Left lobe of liver (tissue), 2 donors: ENCODE results near the gene ECSCR. TPM values are rescaled to one million over a fixed set of nuclear protein-coding genes. Genes with fewer than 3 reads are reported as not detected.

Source experiments
- ATAC-seq: fragments of 200-7000 bp; cut with Tn5 transposase; one replicate; pipeline ENCODE4 v1.9.1; 2020; ENCODE audit warnings: mild to moderate bottlenecking, moderate library complexity
- DNase-seq: peaks from one replicate; pipeline ENCODE4 v3.0.0-alpha.2; 2020; ENCODE audit warnings: low spot score
- total RNA-seq: library from RNA; stranded (reverse); gene quantifications from one replicate; pipeline ENCODE4 v1.2.1, GENCODE V29; 2021
- donor health status: DM: no; HTN: no; CAD: no; lungs with moderate emphysema.
- donor health status: DM: no; HTN: yes; CAD: no.

ECSCR gene
- total RNA-seq, 1 donor from 2014 or later = 2.0 TPM

DNA sequence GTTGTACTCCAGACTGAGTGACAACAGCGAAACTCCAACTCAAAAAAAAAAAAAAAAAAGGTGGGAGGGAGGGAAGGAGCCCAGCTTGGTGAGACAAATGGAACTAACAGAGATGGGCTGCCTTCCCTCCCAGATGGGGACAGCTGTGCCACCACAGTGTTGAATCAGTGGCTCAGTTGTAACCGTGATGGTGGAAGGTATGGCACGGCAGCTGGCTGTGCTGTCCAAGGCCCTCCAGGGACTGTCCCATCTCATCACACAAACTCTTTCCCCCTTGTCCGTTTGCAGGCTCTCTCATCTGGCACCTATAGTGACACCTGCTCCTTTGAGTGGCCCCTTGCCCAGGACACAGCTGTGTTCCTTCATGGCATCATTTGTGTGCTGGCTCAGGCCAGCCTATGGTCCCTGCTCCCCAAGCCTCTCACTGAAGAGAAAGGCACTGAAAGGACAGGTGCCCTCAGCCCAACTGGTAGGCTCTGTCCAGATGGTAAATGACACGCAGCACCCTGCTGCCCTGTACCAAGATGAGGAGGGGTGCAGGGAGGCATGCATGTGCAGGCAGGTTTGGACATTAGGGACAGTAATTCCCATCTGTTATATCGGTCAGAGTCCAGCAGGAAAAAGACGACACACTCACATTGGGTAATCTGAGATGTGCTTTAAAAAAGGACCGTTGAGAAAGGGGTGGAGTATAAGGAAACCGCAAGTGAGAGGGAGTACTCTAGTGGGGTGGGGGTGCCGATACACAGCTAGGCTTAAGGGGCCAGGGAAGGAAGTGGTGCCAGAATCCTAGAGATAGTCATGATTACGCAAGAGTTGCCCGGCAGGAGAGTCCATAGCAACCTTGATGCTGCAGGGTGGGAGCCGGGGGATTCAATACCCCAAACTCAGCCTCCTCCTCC lies 12.6 kb upstream of the ECSCR start:
- no peak for DNase-seq
- peak; percentile 32 for ATAC-seq

DNA sequence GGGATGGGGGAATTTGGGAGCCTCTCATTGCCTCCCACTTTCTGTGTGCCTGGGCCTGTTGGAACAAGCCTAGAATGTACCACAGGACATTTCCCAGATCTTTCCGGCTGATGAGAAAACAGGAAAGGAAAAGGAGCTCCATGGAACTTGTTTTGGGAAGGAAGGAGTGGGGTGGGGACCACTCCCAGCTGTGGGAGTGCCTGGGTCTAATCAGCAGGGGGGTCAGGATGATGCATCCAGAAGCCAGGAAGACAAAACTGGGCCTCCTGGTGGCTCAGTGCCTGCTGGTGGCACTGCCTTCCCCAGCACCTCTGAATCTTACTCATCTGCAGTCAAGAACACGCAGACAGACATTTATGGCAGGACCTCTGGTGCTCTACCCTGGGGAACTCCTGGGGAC lies 11.0 kb upstream of the ECSCR start:
- ATAC-seq = no peak

DNA sequence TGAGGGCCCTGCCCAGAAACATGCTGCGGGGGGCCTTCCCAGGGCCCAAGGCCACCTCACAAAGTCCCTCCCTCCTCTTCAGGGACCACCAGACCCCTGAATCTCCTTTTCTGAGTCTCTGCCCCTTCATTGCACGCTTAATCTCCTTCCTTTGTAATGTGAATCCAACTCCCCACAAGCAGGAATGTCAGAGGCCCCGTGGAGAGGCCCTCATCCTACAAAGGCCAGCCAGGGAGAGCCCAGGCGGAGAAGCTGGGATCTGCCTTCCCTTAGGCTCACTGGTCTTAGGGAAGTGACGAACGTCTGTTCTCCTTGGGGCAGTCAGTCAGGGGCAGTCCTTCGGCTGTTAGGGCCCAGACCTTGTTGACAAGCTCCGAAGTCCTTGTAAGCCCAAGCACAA lies 10.6 kb upstream of the ECSCR start:
- ATAC-seq = no peak
- no peak for DNase-seq

More for the DNA sequence above, 11.0 kb upstream of the ECSCR start:
- DNase-seq = no peak

DNA sequence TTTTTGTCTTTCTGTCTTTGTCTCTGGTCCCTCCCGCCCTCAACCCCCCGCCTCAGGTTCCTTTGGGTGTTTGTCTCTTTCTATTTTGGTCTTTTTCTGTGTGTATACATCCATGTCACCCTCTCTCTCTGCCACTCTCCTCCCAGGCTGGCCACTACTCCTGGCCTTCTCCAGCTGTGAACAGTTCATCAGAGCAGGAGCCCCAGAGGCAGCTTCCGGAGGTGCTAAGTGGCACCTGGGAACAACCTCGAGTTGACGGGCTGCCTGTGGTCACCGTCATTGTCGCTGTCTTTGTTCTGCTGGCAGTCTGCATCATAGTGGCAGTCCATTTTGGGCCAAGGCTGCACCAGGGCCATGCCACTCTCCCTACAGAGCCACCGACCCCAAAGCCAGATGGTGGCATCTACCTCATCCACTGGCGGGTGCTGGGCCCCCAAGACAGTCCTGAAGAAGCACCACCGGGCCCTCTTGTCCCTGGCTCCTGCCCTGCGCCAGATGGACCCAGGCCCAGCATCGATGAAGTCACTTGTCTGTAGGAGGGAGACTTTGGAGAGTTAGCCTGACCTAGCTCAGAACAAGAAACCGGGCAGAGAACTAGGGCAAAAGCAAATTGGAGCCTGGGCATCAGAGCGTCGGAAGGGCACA lies 10.0 kb upstream of the ECSCR start:
- DNase-seq = no peak
- ATAC-seq = no peak

DNA sequence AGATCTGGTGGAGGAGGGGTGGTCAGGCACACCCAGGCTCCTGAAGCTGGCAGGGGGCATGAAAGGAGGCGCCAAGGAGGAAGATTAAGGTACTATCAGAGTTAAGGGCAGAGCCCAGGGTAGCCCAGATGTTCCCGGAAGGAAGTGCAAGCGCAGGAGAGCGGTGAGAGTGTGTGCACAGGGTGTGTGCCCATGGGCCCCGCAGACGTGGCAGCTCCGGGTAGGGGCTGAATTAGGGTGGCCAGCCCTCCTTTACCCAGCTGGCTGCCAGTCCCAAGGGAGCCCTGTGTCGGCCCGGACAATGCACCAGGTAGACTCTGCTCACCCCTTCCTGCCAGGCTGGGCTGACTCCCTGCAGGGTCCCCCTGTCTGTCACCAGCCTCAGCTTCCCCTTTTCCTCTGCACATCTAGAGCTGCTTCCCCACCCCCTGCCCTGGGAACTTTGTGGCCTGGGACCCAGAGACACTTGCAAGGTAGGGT lies 8.3 kb upstream of the ECSCR start, which contains the start of gene SMIM33:
SMIM33 (plus strand) TSS at position 184 of the 480 bp plus-strand sequence; CDS start at position 302, 118 bp downstream.
- DNase-seq (no peak), ATAC-seq (peak; percentile 19)

DNA sequence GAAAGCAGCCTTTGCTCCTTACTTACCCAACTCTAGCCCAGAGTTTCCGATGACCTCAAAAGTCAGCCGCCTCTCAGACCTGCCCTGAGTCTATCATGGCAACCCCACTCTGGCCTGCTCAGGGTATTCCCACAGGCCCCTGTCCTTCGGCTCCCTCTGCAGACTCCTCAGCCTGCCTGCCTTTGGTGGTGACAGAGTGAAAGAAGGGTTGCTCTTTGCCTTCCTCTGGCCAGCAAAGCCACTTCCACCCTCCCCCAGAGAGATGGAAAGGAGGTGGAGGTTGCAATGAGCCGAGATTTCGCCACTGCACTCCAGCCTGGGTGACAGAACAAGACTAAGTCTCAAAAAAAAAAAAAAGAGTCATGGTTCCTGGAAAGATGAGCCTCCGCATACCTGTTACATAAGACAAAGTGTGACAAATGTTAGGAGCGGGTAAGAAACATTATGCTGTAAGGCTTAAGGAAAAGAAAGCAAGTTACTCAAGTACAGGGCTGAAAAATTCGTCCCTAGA lies 5.9 kb upstream of the ECSCR start:
- ATAC-seq (no peak), DNase-seq (no peak)

DNA sequence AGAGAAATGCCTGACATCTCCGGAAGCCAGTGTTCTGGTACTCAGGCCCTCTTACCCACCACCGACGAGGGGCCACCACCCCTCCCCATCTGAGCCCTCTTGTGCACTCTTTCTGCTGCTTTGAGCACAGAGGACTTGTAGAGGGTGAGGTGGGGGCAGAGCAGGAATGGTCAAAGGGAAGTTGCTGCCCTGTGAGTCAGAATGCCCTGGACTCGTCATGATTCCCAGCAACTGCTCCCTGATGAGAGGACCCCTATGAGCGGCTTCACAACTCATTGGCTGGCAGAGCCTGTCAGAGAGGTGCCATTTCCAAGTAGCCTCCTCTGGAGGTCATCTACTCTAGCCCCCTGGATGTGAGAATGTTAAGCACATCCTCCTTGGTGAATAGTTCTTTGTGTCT lies 845 bp downstream of the ECSCR start:
- DNase-seq (no peak), ATAC-seq (no peak)

DNA sequence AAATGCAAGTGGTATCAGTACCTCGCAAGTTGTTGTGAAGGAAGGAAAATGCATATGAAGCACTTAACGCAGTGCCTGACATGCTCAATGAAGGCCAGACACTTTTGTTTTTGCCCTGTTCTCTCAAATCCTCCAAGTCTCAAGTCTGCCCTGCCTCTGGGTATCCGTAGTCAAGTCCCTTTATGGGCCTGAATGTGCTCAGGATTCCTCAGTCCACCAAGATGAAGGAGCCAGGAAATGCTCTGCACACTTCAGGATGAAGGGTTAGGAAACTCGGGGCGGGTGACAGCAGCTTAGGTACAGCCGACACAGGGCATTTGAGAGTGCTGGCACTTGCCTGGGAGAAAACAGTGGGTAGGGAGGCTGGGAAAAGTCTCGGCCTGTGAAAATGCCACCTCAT lies 1.4 kb downstream of the ECSCR start:
- DNase-seq (no peak), ATAC-seq (no peak)

DNA sequence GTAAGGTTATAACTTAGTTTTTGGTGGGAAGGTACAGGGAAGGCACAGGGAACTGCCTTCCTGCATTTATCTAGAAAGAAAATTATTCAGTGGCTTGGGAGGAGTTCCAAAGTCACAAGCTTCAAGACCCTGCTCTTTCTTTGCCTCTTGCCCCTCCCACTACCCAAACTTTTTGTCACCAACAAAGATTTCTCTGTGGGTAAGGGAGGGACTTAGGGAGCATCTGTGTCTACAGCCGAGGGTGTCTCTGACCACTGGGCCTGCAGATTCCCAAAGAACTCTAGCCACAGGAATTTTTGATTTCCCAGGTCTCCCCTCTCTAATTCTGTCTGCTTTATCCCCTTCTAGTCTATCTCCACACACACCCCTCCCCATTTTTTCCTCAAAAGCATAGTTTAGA lies 2.1 kb downstream of the ECSCR start:
- ATAC-seq = no peak
- DNase-seq = no peak

DNA sequence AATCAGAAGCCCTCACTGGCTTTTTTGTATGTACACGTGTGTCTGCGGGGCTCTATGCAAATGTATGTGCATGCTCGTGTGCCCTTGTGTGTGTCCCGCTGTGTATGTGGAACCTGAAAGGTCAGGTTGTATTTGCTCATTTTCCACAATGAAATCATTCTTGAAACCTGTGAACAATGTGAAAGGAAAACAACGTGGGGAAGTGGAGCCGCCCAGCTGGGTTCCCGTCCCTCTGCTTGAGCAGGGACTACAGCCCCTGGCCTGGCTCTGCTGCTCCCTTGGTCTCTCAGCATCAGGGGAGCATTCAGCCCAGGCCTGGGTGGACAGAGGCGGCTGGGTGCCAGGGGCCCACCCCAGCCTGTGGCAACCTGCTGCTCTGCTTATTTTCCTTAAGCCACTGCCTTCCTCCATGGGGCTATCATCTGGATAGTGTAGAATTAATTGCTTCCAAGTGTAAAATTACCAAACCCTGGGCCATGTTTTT lies 3.0 kb downstream of the ECSCR start:
- ATAC-seq = no peak
- no peak for DNase-seq

DNA sequence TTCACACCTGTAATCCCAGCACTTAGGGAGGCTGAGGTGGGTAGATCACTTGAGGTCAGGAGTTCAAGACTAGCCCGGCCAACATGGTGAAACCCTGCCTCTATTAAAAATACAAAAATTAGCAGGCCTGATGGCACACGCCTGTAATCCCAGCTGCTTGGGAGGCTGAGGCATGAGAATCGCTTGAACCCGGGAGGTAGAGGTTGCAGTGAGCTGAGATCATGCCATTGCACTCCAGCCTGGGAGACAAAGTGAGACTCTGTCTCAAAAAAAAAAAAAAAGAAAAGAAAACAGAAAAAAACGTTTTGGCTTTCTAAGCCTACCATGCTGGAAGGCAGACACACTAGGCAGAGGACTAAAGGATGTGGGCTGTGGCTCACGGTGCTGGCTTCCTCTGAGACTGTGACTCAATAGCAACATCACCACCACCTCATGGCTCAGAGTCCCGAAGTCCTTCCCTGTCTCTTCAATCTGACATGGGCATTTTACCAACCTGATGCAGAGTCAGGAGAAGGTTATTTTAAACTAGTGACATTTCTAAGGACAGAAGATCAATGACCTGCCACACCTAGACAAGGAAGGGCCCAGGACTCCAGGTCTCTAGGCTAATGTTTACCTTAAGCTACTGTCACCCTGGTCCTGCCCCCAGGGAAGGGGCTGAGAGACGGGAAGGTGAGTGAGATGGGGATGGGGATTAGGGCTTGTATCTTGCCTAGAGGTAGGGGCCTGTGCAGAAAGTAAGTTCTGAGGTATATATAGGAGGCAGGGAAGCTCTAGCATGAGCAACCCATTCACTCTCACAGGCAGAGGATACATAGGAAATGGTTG lies 3.7 kb downstream of the ECSCR start:
- ATAC-seq (peak; percentile 13), DNase-seq (no peak)

DNA sequence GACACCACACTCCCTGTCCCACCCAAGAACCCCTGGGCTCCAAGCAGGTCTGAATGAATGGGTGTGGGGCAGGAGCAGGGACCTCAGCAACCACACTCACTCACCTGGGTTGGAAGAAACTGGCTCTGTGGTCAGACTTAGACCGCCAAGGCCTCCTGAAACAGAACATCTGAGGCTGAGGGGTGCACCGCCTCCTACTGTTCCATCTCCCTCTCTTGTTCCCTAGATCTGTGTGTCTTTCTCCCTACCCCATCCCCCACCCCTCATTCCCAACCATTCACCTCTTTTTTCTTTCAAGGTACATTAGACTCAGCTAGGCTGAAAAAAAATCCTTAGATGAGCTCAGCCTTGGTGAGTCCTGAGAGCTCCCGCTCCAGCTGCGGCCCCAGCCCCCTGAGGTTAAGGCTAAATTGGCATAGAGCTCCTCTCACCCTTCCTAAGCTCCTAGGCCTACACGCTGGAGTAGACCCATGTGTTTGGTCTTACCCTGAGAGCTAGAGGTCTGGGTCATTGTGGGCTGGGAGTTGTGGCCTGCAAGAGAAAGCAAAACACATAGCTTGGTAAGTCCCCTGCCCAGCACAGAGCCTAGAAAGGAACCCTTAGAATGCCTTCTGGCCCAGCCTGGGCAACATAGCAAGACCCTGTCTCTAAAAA lies 4.8 kb downstream of the ECSCR start:
- no peak for DNase-seq
- ATAC-seq = no peak

DNA sequence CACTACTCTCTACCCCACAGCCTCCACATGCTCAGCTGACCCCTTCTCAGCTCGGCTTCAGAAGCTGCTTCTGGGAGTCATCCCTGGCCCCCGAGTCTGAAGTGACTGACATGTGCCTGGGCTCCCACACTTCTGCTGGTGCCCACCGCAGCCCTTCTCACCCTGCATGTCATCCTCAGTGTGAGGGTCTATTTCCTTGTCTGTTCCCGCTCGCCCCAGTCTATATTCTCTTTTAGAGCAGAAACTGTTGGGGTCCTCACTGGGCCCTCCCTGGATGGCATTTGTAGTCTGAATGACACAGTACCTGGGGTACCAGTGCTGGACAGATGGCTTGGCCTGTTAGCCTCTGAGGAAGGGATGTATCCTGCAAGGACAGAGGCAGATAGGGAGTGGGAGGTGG lies 5.3 kb downstream of the ECSCR start:
- ATAC-seq (no peak), DNase-seq (no peak)

DNA sequence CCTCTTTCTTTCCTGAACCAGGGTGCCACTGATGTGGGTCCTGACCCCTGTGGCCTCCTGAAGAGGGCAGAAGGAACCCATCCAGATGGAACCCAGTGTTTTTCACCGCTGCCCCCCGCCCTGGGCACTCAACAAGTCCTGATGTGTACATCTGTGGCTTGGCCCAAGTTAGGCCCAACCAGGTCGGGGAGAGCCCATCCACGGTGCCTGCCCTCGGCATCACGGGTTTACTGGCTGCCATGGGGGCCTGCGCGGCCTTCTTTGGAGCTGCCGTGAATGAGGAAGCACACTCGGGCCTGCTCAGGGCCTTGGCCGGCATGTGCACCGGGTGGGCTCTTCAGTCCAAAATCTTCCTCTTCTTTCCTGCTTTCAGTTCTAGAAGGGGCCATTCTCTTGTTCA lies 5.8 kb downstream of the ECSCR start:
- DNase-seq (no peak), ATAC-seq (no peak)

DNA sequence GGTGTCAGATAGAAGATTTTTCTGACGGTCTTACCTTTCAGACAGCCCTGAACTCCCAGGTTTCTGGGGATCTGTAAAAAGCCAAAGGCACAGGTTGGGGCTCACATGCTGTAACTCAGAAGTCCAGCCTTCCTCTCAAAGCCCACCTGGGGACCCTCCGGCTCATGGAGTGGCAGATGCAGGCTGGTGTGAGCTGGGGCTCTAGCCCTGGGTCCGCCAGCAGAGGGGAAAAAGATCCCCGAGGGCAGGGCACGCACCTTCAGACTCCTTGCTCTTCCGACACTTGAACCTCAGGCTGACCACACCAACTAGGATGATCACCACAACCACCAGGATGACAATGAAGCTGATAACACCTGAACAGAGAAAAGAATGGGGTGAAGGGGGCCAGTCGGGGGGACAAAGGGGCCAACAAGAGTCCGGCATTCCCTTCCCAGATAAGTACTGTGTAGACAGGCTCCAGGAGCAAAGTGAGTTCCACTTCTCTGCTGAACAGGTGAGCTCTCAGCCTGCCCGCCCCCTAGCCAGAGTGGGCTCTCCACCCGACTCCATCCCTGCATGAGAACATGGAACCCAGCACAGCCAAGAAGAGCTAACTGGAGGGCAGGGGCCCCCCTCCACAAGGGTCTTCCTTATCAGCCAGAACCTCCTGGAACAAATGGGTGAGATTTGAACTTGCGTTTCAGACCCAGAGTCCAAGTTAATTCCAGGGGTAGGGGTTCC lies 7.8 kb downstream of the ECSCR start:
- no peak for ATAC-seq
- DNase-seq = no peak

DNA sequence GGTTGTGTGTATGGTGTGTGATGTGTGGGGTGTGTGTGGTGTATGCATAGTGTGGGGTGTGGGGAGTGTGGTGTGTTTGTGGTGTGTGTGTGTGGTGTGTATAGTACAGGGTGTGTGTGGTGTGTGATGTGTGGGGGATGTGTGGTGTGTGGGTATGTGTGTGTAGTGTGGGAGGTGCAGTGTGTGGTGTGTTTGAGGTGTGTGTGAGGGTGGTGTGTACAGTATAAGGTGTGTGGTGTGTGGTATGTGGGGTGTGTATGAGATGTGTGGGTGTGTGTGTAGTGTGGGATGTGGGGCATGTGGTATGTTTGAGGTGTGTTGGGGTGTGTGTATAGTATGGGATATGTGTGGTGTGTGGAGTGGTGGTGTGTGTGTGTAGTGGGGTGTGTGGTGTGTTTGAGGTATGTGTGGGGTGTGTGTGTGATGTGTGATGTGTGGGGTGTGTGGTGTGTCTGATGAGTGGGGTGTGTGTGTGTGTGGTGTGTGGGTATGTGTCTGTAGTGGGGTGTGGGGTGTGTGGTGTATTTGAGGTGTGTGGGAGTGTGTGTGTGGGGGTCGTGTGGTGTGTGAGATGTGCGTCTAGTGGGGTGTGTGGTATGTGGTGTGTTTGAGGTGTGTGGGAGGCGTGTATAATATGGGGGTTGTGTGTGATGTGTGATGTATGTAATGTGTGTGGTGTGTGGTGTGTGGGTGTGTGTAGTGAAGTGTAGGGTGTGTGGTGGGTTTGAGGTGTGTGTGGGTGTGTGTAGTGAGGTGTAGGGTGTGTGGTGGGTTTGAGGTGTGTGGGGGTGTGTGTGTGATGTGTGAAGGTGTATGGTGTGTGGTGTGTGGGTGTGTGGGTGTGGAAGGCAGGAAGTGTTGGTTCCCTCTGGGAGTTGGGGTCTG lies 8.6 kb downstream of the ECSCR start:
- DNase-seq (no peak), ATAC-seq (no peak)

DNA sequence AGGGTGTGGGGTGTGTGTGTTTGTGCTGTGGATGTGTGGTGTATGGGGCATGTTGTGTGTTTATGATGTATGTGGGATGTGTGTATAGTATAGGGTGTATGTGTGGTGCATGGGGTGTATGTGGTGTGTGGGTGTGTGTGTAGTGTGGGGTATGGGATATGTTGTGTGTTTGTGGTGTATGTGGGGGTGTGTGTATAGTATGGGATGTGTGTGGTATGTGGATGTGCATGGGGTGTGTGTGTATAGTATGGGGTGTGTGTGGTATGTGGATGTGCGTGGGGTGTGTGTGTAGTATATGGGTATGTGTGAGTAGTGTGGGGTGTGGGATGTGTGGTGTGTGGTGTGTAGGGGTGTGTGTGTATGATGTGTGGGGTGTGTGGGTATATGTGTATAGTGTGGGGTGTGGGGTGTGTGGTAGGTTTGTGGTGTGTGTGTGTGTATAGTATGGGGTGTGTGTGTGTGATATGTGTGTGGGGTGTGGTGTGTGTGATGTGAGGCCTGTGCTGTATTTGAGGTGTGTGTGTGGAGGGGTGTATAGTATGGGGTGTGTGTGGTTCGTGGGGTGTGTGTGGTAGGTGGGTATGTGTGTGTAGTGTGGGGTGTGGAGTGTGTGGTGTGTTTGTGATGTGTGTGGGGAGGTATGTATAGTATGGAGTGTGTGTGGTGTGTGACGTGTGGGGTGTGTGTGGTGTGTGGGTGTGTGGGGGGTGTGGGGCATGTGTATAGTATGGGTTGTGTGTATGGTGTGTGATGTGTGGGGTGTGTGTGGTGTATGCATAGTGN lies 10.5 kb downstream of the ECSCR start:
- ATAC-seq (no peak), DNase-seq (no peak)

DNA sequence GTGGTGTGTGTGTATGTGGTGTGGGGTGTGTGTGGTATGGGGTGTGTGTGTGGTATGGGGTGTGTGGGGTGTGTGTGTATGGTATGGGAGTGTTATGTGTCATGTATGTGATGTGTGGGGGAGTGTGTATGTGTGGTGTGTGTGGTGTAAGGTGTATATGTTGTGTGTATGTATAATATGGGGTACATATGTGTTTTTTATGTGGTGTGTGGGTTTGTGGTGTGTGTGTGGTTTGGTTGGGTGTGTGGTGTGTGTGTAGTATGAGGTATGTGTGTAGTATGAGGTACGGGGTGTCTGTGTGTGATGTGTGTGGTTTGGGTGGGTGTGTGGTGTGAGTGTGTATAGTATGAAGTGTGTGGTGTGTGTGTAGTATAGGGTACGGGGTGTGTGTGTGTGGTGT lies 11.4 kb downstream of the ECSCR start:
- no peak for ATAC-seq

More for the DNA sequence above, 11.4 kb downstream of the ECSCR start:
- no peak for DNase-seq
